ENCODE results near the gene ALX3. TPM values are rescaled to one million over a fixed set of nuclear protein-coding genes. Genes with fewer than 3 reads are reported as not detected.

Gene ALX3
- polyA plus RNA-seq, 1 donor (not counting 4 experiments of a cell fraction or from before 2014, with no cell fraction given): not detected

GRCh38 chr1:110049801-110050601, 20.5 kb downstream of the ALX3 start:
- TF ChIP-seq EZH2 (IDR thresholded peaks at IDR 0.05; ENCODE audit: low read length): no peak
- TF ChIP-seq CTCF (optimal IDR thresholded peaks at IDR 0.05 in 1 of 3, IDR thresholded peaks at IDR 0.05 in 1 of 3, conservative IDR thresholded peaks at IDR 0.05 in 1 of 3; ENCODE audit: extremely low read depth in 1 of 3, insufficient read depth in 2 of 3, low read length in 3 of 3): no peak
- Histone ChIP-seq H3K27ac (ENCODE audit: control insufficient read depth, insufficient read depth, low read length) (no peak overlapping the region), H3K4me3 (ENCODE audit: control insufficient read depth in 2 of 3, extremely low read depth in 1 of 3, insufficient read depth in 2 of 3, low read depth in 1 of 3, low read length in 3 of 3) (no peak overlapping the region), H3K9ac (ENCODE audit: control insufficient read depth, extremely low read depth, insufficient read depth, low read length) (no peak overlapping the region), H3K79me2 (ENCODE audit: control insufficient read depth, insufficient read depth, low read length) (no peaks in the 10 kb centered on the region), H3K9me3 (ENCODE audit: control insufficient read depth, low read depth, low read length) (no peaks in the 10 kb centered on the region), H3K9me1 (ENCODE audit: control insufficient read depth, extremely low read depth, insufficient read depth, low read length) (no peaks in the 10 kb centered on the region), H3K4me2 (ENCODE audit: control insufficient read depth, extremely low read depth, insufficient read depth, low read depth, low read length) (no peak overlapping the region), H3K4me1 (ENCODE audit: control insufficient read depth, extremely low read depth, insufficient read depth, low read length) (peaks cover 3% of the 10 kb centered on the region), H2AFZ (ENCODE audit: control insufficient read depth, low read length) (no peak overlapping the region), H3K27me3 (ENCODE audit: control insufficient read depth, extremely low read depth, insufficient read depth, low read length) (no peaks in the 10 kb centered on the region), H3K36me3 (ENCODE audit: control insufficient read depth in 2 of 2, extremely low read depth in 1 of 2, insufficient read depth in 2 of 2, low read length in 2 of 2) (peaks cover 60 to 61% of the 10 kb centered on the region in 2 experiments), H4K20me1 (ENCODE audit: control insufficient read depth, extremely low read depth, insufficient read depth, low read length) (no peaks in the 10 kb centered on the region)
- no peak for DNase-seq (ENCODE audit: low read depth, low spot score)
- no peak for FAIRE-seq
- dilution Hi-C loops (cut with MboI; ENCODE audit: extremely low pct_ligation_motif_present, low sequenced_read_pairs): no loop called here

- Histone ChIP-seq H3K27me3 (ENCODE audit: control insufficient read depth, extremely low read depth, insufficient read depth, low read length) (no peaks in the 10 kb centered on the region), H3K27ac (ENCODE audit: control insufficient read depth, insufficient read depth, low read length) (no peak overlapping the region), H3K79me2 (ENCODE audit: control insufficient read depth, insufficient read depth, low read length) (no peaks in the 10 kb centered on the region), H3K4me2 (ENCODE audit: control insufficient read depth, extremely low read depth, insufficient read depth, low read depth, low read length) (no peak overlapping the region), H3K9me1 (ENCODE audit: control insufficient read depth, extremely low read depth, insufficient read depth, low read length) (no peaks in the 10 kb centered on the region), H3K4me1 (ENCODE audit: control insufficient read depth, extremely low read depth, insufficient read depth, low read length) (no peaks in the 10 kb centered on the region), H3K9me3 (ENCODE audit: control insufficient read depth, low read depth, low read length) (no peaks in the 10 kb centered on the region), H3K9ac (ENCODE audit: control insufficient read depth, extremely low read depth, insufficient read depth, low read length) (no peak overlapping the region), H3K36me3 (ENCODE audit: control insufficient read depth in 2 of 2, extremely low read depth in 1 of 2, insufficient read depth in 2 of 2, low read length in 2 of 2) (peaks cover 57 to 58% of the 10 kb centered on the region in 2 experiments), H2AFZ (ENCODE audit: control insufficient read depth, low read length) (no peak overlapping the region), H4K20me1 (ENCODE audit: control insufficient read depth, extremely low read depth, insufficient read depth, low read length) (no peaks in the 10 kb centered on the region), H3K4me3 (ENCODE audit: control insufficient read depth in 2 of 3, extremely low read depth in 1 of 3, insufficient read depth in 2 of 3, low read depth in 1 of 3, low read length in 3 of 3) (no peak overlapping the region)
- no peak for DNase-seq (ENCODE audit: low read depth, low spot score)
- dilution Hi-C loops (cut with MboI; ENCODE audit: extremely low pct_ligation_motif_present, low sequenced_read_pairs): no loop called here
- no peak for FAIRE-seq
- TF ChIP-seq CTCF (optimal IDR thresholded peaks at IDR 0.05 in 1 of 3, IDR thresholded peaks at IDR 0.05 in 1 of 3, conservative IDR thresholded peaks at IDR 0.05 in 1 of 3; ENCODE audit: extremely low read depth in 1 of 3, insufficient read depth in 2 of 3, low read length in 3 of 3) (no peak), EZH2 (IDR thresholded peaks at IDR 0.05; ENCODE audit: low read length) (no peak)
Measured at GRCh38 chr1:110048923-110049601, 21.4 kb downstream of the ALX3 start.

Measured in keratinocyte (primary cell).